HG03469 (cell line): ENCODE data around the gene KLC4.

Experiments
- ATAC-seq: cut with Tn5 transposase; IDR thresholded peaks from one replicate; pipeline ENCODE4 v1.9.1; 2021; ENCODE audit warnings: mild to moderate bottlenecking, moderate library complexity, moderate number of reproducible peaks; ENCODE audit not compliant: unreplicated experiment

The KLC4 gene

GRCh38 chr6:43120944-43121913 is 61.8 kb downstream of the KLC4 start:
- ATAC-seq, result no peak

DNA sequence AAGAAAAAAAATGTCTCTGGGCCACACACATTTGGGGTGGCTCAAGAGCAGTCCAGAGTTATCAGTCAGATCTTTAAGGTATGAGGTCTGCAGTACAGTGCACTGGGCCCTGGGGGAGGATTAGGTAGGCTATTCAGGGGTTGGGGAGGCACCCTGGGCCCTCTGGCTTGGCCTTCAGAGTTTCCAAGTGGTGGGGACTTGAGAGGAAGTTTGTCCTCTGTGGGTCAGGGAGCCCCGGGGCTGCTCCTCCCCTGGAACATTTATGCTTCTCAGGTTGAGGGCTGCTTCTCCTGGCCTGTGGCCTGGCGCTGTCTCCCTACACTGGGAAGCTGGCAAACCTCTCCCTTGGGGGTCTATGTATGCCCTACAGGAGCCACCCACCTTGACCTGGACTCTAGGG is 62.7 kb downstream of the KLC4 start:
- ATAC-seq, result no peak

- ATAC-seq, result no peak
Measured at GRCh38 chr6:43123461-43124314, 64.3 kb downstream of the KLC4 start.

DNA sequence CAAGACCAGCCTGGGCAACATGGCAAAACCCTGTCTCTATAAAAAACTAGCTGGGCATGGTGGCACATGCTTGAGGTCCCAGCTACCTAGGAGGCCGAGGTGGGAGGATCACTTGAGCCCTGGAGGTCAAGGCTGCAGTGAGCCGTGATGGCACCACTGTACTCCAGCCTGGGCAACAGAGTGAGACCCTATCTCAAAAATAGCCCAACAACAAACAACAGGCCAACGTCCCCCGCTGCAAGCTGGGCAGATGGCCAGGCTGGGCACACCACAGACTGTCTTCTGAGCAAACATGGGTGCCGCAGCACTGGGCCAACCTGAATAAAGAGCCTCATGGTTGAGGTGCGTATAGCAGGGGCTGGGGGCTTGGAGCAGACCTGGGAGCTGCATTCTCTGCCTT is 65.0 kb downstream of the KLC4 start:
- ATAC-seq, result no peak
